WTC11 (cell line): Measurements from ENCODE around the gene FARP2. TPM values are rescaled to one million over a fixed set of nuclear protein-coding genes. Genes with fewer than 3 reads are reported as not detected.
"Not testable (repeated sequence)": the region's sequence is repeated elsewhere in the genome, so short reads cannot be mapped to it uniquely, and the experiment has no call there.

Experiments used
- ATAC-seq: fragments of 200-7000 bp; cut with Tn5 transposase; 2 replicates; pipeline ENCODE4 v1.10.0; 2021; ENCODE audit warnings: mild to moderate bottlenecking, moderate library complexity
- CTCF ChIA-PET: fragments of 300-600 bp; sonication (Branson Sonifier 250); formaldehyde crosslinking; loops from one replicate; lab custom pipeline; 2021; ENCODE audit warnings: antibody characterized with exemption; lab: Charles Lee
- POLR2A ChIA-PET: fragments of 350-600 bp; sonication (Branson Sonifier 250); formaldehyde crosslinking; loops from one replicate; lab custom pipeline; 2021; ENCODE audit warnings: antibody characterized with exemption; lab: Charles Lee
- DNase-seq: peaks from one replicate; pipeline ENCODE4 v3.0.0; 2021; ENCODE audit warnings: low spot score
- H3K27ac Mint-ChIP-seq: 2 replicates; pipeline ENCODE4 v1.8.0; 2021; ENCODE audit warnings: mixed read lengths
- H3K27me3 Mint-ChIP-seq: 2 replicates; pipeline ENCODE4 v1.8.0; 2021; ENCODE audit warnings: low read depth, mild to moderate bottlenecking, moderate library complexity, mixed read lengths
- H3K36me3 Mint-ChIP-seq: 2 replicates; pipeline ENCODE4 v1.8.0; 2021; ENCODE audit warnings: mixed read lengths
- H3K4me1 Mint-ChIP-seq: 2 replicates; pipeline ENCODE4 v1.8.0; 2022; ENCODE audit warnings: mixed read lengths
- H3K4me3 Mint-ChIP-seq: 2 replicates; pipeline ENCODE4 v1.8.0; 2021; ENCODE audit warnings: mild to moderate bottlenecking, moderate library complexity, mixed read lengths
- H3K9me3 Mint-ChIP-seq: 2 replicates; pipeline ENCODE4 v1.8.0; 2021; ENCODE audit warnings: mixed read lengths
- ATF1 ChIP-seq: sonication (generic); formaldehyde crosslinking; IDR thresholded peaks from 2 replicates; pipeline ENCODE4 v1.8.1; 2023; ENCODE audit warnings: mild to moderate bottlenecking, moderate library complexity, missing genetic modification reagents
- CREB1 ChIP-seq: sonication (generic); formaldehyde crosslinking; IDR thresholded peaks from 2 replicates; pipeline ENCODE4 v1.8.0; 2023; ENCODE audit warnings: mild to moderate bottlenecking, missing genetic modification reagents
- GRHL2 ChIP-seq: fragments of 250-450 bp; sonication (Bioruptor Pico); IDR thresholded peaks from 2 replicates; pipeline ENCODE4 v1.8.0; 2022; ENCODE audit warnings: mild to moderate bottlenecking, moderate library complexity; ENCODE audit not compliant: insufficient replicate concordance, severe bottlenecking
- MYBL2 ChIP-seq: sonication (generic); formaldehyde crosslinking; IDR thresholded peaks from 2 replicates; pipeline ENCODE4 v1.8.1; 2023; ENCODE audit warnings: mild to moderate bottlenecking, moderate library complexity, missing genetic modification reagents
- NFATC4 ChIP-seq: fragments of 250-450 bp; sonication (Bioruptor Pico); IDR thresholded peaks from 2 replicates; pipeline ENCODE4 v1.9.0; 2021; ENCODE audit warnings: mild to moderate bottlenecking
- NFE2L1 ChIP-seq: sonication (generic); formaldehyde crosslinking; IDR thresholded peaks from 2 replicates; pipeline ENCODE4 v1.8.1; 2023; ENCODE audit warnings: missing genetic modification reagents
- SOX15 ChIP-seq: fragments of 250-450 bp; sonication (Bioruptor Pico); IDR thresholded peaks from 2 replicates; pipeline ENCODE4 v1.9.0; 2021; ENCODE audit warnings: mild to moderate bottlenecking
- ZNF232 ChIP-seq: sonication (generic); formaldehyde crosslinking; IDR thresholded peaks from 2 replicates; pipeline ENCODE4 v1.8.0; 2022; ENCODE audit warnings: mild to moderate bottlenecking, missing genetic modification reagents
- total RNA-seq: library from RNA; stranded (reverse); gene quantifications from 3 replicates; pipeline ENCODE4 v1.2.3, GENCODE V29; 2021
- TF ChIP-seq, protein P1 (sequence below): sonication (generic); formaldehyde crosslinking; IDR thresholded peaks from 2 replicates; pipeline ENCODE4 v1.8.1; 2022; ENCODE audit warnings: low read depth, missing genetic modification reagents, borderline replicate concordance
- TF ChIP-seq, protein P2 (sequence below): sonication (generic); formaldehyde crosslinking; IDR thresholded peaks from 2 replicates; pipeline ENCODE4 v1.8.0; 2023; ENCODE audit warnings: missing genetic modification reagents, mild to moderate bottlenecking, borderline replicate concordance
- TF ChIP-seq, protein P3 (sequence below): fragments of 200-600 bp; IDR thresholded peaks from 2 replicates; pipeline ENCODE4 v1.8.0; 2022; ENCODE audit warnings: antibody characterized with exemption
- TF ChIP-seq, protein P4 (sequence below): fragments of 250-450 bp; sonication (Bioruptor Pico); IDR thresholded peaks from 2 replicates; pipeline ENCODE4 v1.9.0; 2021; ENCODE audit warnings: mild to moderate bottlenecking
- TF ChIP-seq, protein P5 (sequence below): fragments of 250-450 bp; sonication (Bioruptor Pico); IDR thresholded peaks from 2 replicates; pipeline ENCODE4 v1.9.0; 2021; ENCODE audit warnings: mild to moderate bottlenecking
- TF ChIP-seq, protein P6 (sequence below): fragments of 250-450 bp; sonication (Bioruptor Pico); IDR thresholded peaks from 2 replicates; pipeline ENCODE4 v1.9.0; 2021; ENCODE audit warnings: moderate library complexity, mild to moderate bottlenecking, inconsistent platforms, borderline replicate concordance
- TF ChIP-seq, protein P7 (sequence below): sonication (generic); formaldehyde crosslinking; IDR thresholded peaks from 2 replicates; pipeline ENCODE4 v1.8.0; 2022; ENCODE audit warnings: mild to moderate bottlenecking, missing genetic modification reagents
- TF ChIP-seq, protein P8 (sequence below): fragments of 250-450 bp; sonication (Bioruptor Pico); IDR thresholded peaks from 2 replicates; pipeline ENCODE4 v2.1.2; 2022; ENCODE audit warnings: mild to moderate bottlenecking, moderate library complexity

Gene FARP2
- total RNA-seq, 1 experiment from 2014 or later, result 37.8 TPM

DNA sequence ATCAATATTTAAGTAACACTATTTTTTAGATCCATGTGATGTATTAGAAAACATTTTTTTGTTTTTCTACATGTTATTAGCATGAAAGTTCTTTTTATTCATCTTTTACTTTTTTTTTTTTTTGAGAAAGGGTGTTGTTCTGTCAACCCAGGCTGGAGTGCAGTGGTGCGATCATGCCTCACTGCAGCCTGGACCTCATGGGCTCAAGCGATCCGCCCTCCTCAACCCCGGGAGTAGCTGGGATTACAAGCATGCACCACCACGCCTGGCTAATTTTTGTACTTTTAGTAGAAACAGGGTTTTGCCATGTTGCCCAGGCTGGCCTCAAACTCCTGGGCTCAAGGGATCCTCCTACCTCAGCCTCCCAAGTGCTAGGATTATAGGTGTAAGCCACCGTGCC is 17.8 kb downstream of the FARP2 start:
- ATAC-seq, H3K27ac Mint-ChIP-seq, DNase-seq, H3K9me3 Mint-ChIP-seq, H3K4me3 Mint-ChIP-seq, POLR2A ChIA-PET, H3K4me1 Mint-ChIP-seq, H3K27me3 Mint-ChIP-seq: not testable (repeated sequence)
- CTCF ChIA-PET, result interaction anchor here (1.1 kb wide), 1 partner anchor 12 kb away, joined by 3 read pairs; no protein-coding TSS in a partner anchor
- peaks cover 15% of the 10 kb centered on the region for H3K36me3 Mint-ChIP-seq

DNA sequence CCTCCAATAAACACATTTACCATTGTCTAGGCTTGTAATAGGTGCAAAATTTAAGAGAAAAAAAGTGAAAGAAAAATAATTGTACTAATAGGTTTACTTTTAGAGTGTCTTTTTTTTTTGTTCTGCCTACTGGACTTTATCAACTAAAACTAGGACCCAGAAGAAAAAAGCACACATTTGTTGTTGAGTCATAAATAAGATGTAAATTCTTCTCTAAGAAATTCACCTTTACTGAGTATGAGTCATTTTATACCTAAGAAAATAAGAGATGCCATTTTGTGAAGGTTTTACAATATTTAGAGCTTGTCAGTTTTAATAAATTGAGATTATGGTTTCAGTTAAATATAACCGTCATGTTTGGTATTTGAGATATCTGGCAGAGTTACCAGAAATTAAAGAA is 19.2 kb downstream of the FARP2 start:
- TF ChIP-seq MYBL2 (CRISPR knock-in tag), result no peak
- TF ChIP-seq, protein P1, sequence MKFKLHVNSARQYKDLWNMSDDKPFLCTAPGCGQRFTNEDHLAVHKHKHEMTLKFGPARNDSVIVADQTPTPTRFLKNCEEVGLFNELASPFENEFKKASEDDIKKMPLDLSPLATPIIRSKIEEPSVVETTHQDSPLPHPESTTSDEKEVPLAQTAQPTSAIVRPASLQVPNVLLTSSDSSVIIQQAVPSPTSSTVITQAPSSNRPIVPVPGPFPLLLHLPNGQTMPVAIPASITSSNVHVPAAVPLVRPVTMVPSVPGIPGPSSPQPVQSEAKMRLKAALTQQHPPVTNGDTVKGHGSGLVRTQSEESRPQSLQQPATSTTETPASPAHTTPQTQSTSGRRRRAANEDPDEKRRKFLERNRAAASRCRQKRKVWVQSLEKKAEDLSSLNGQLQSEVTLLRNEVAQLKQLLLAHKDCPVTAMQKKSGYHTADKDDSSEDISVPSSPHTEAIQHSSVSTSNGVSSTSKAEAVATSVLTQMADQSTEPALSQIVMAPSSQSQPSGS (CRISPR knock-in tag), result no peak
- CTCF ChIA-PET, result no interaction called here
- Mint-ChIP-seq H3K9me3 (no peaks in the 10 kb centered on the region), H3K27ac (no peak overlapping the region), H3K4me1 (no peaks in the 10 kb centered on the region), H3K27me3 (no peaks in the 10 kb centered on the region), H3K36me3 (peaks cover 15% of the 10 kb centered on the region), H3K4me3 (no peak overlapping the region)
- DNase-seq (no peak), ATAC-seq (no peak)
- POLR2A ChIA-PET, result no interaction called here

DNA sequence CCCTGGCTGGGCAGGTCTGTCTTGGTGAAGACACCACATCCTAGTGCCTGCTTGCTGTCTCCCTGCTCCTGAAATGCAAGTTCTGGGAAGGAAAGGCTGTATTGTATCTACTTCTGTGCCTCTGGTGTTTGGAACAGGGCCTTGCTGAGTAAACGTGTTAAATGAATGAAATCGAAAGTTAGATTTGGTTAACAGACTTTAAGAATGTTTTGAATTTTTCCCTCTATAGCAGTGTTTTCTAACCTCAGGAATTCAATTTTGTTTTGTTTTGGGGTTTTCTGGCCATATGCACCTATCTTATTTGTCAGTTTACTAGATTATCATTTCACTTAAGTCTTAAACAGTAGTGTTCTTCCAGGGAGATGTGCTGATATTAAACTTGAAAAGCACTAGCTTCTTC is 20.7 kb downstream of the FARP2 start:
- Mint-ChIP-seq H3K27ac (no peak overlapping the region), H3K9me3 (no peaks in the 10 kb centered on the region), H3K4me1 (no peaks in the 10 kb centered on the region), H3K4me3 (no peak overlapping the region), H3K27me3 (no peaks in the 10 kb centered on the region), H3K36me3 (peaks cover 18% of the 10 kb centered on the region)
- DNase-seq (no peak), ATAC-seq (no peak)
- ChIA-PET POLR2A (no interaction called here), CTCF (no interaction called here)
- TF ChIP-seq, protein P2, sequence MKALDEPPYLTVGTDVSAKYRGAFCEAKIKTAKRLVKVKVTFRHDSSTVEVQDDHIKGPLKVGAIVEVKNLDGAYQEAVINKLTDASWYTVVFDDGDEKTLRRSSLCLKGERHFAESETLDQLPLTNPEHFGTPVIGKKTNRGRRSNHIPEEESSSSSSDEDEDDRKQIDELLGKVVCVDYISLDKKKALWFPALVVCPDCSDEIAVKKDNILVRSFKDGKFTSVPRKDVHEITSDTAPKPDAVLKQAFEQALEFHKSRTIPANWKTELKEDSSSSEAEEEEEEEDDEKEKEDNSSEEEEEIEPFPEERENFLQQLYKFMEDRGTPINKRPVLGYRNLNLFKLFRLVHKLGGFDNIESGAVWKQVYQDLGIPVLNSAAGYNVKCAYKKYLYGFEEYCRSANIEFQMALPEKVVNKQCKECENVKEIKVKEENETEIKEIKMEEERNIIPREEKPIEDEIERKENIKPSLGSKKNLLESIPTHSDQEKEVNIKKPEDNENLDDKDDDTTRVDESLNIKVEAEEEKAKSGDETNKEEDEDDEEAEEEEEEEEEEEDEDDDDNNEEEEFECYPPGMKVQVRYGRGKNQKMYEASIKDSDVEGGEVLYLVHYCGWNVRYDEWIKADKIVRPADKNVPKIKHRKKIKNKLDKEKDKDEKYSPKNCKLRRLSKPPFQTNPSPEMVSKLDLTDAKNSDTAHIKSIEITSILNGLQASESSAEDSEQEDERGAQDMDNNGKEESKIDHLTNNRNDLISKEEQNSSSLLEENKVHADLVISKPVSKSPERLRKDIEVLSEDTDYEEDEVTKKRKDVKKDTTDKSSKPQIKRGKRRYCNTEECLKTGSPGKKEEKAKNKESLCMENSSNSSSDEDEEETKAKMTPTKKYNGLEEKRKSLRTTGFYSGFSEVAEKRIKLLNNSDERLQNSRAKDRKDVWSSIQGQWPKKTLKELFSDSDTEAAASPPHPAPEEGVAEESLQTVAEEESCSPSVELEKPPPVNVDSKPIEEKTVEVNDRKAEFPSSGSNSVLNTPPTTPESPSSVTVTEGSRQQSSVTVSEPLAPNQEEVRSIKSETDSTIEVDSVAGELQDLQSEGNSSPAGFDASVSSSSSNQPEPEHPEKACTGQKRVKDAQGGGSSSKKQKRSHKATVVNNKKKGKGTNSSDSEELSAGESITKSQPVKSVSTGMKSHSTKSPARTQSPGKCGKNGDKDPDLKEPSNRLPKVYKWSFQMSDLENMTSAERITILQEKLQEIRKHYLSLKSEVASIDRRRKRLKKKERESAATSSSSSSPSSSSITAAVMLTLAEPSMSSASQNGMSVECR (CRISPR knock-in tag), result no peak
- TF ChIP-seq CREB1 (CRISPR knock-in tag) (no peak), NFE2L1 (CRISPR knock-in tag) (no peak), GRHL2 (no peak), ATF1 (CRISPR knock-in tag) (no peak), NFATC4 (CRISPR knock-in tag) (no peak), ZNF232 (CRISPR knock-in tag) (no peak), SOX15 (CRISPR knock-in tag) (no peak)
- TF ChIP-seq, protein P3, sequence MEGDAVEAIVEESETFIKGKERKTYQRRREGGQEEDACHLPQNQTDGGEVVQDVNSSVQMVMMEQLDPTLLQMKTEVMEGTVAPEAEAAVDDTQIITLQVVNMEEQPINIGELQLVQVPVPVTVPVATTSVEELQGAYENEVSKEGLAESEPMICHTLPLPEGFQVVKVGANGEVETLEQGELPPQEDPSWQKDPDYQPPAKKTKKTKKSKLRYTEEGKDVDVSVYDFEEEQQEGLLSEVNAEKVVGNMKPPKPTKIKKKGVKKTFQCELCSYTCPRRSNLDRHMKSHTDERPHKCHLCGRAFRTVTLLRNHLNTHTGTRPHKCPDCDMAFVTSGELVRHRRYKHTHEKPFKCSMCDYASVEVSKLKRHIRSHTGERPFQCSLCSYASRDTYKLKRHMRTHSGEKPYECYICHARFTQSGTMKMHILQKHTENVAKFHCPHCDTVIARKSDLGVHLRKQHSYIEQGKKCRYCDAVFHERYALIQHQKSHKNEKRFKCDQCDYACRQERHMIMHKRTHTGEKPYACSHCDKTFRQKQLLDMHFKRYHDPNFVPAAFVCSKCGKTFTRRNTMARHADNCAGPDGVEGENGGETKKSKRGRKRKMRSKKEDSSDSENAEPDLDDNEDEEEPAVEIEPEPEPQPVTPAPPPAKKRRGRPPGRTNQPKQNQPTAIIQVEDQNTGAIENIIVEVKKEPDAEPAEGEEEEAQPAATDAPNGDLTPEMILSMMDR, result no peak
- TF ChIP-seq, protein P4, sequence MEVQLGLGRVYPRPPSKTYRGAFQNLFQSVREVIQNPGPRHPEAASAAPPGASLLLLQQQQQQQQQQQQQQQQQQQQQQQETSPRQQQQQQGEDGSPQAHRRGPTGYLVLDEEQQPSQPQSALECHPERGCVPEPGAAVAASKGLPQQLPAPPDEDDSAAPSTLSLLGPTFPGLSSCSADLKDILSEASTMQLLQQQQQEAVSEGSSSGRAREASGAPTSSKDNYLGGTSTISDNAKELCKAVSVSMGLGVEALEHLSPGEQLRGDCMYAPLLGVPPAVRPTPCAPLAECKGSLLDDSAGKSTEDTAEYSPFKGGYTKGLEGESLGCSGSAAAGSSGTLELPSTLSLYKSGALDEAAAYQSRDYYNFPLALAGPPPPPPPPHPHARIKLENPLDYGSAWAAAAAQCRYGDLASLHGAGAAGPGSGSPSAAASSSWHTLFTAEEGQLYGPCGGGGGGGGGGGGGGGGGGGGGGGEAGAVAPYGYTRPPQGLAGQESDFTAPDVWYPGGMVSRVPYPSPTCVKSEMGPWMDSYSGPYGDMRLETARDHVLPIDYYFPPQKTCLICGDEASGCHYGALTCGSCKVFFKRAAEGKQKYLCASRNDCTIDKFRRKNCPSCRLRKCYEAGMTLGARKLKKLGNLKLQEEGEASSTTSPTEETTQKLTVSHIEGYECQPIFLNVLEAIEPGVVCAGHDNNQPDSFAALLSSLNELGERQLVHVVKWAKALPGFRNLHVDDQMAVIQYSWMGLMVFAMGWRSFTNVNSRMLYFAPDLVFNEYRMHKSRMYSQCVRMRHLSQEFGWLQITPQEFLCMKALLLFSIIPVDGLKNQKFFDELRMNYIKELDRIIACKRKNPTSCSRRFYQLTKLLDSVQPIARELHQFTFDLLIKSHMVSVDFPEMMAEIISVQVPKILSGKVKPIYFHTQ (CRISPR knock-in tag), result no peak
- TF ChIP-seq, protein P5, sequence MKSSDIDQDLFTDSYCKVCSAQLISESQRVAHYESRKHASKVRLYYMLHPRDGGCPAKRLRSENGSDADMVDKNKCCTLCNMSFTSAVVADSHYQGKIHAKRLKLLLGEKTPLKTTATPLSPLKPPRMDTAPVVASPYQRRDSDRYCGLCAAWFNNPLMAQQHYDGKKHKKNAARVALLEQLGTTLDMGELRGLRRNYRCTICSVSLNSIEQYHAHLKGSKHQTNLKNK (CRISPR knock-in tag), result no peak
- TF ChIP-seq, protein P6, sequence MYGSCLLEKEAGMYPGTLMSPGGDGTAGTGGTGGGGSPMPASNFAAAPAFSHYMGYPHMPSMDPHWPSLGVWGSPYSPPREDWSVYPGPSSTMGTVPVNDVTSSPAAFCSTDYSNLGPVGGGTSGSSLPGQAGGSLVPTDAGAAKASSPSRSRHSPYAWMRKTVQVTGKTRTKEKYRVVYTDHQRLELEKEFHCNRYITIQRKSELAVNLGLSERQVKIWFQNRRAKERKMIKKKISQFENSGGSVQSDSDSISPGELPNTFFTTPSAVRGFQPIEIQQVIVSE (CRISPR knock-in tag), result no peak
- TF ChIP-seq, protein P7, sequence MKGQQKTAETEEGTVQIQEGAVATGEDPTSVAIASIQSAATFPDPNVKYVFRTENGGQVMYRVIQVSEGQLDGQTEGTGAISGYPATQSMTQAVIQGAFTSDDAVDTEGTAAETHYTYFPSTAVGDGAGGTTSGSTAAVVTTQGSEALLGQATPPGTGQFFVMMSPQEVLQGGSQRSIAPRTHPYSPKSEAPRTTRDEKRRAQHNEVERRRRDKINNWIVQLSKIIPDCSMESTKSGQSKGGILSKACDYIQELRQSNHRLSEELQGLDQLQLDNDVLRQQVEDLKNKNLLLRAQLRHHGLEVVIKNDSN (CRISPR knock-in tag), result no peak
- TF ChIP-seq, protein P8, sequence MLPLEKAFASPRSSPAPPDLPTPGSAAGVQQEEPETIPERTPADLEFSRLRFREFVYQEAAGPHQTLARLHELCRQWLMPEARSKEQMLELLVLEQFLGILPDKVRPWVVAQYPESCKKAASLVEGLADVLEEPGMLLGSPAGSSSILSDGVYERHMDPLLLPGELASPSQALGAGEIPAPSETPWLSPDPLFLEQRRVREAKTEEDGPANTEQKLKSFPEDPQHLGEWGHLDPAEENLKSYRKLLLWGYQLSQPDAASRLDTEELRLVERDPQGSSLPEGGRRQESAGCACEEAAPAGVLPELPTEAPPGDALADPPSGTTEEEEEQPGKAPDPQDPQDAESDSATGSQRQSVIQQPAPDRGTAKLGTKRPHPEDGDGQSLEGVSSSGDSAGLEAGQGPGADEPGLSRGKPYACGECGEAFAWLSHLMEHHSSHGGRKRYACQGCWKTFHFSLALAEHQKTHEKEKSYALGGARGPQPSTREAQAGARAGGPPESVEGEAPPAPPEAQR (CRISPR knock-in tag), result no peak
